Left ventricle myocardium inferior (tissue), 1 donor: ENCODE results near the gene LEFTY1. TPM values are rescaled to one million over a fixed set of nuclear protein-coding genes. Genes with fewer than 3 reads are reported as not detected.

Source experiments
- DNase-seq: peaks from one replicate; pipeline ENCODE4 v3.0.0-alpha.2; 2020
- H3K27ac ChIP-seq: fragments of 200-600 bp; replicated peaks from 2 replicates; pipeline ENCODE4 v1.8.0; 2021
- H3K27me3 ChIP-seq: fragments of 200-600 bp; 2 replicates; pipeline ENCODE4 v1.8.0; 2021; ENCODE audit warnings: low read depth
- H3K36me3 ChIP-seq: fragments of 200-600 bp; 2 replicates; pipeline ENCODE4 v1.8.0; 2021
- H3K4me1 ChIP-seq: fragments of 200-600 bp; 2 replicates; pipeline ENCODE4 v1.8.0; 2021
- H3K4me3 ChIP-seq: fragments of 200-600 bp; 2 replicates; pipeline ENCODE4 v1.8.0; 2021; ENCODE audit warnings: mild to moderate bottlenecking, moderate library complexity
- H3K9me3 ChIP-seq: fragments of 200-600 bp; replicated peaks from 2 replicates; pipeline ENCODE4 v1.8.0; 2021
- intact Hi-C: fragments of 100-400 bp; cut with micrococcal nuclease; formaldehyde crosslinking; loops from one replicate; pipeline ENCODE4 v1.11.0; 2022
- total RNA-seq: library from RNA; stranded (reverse); fragmentation: NEBNext Ultra II Directional; extraction: Animal tissue kit (Norgen Biotek cat#: 25700); gene quantifications from one replicate; pipeline ENCODE4 v1.2.1, GENCODE V29; 2021
- TF ChIP-seq, protein P1 (sequence below): fragments of 200-600 bp; IDR thresholded peaks from 2 replicates; pipeline ENCODE4 v1.8.0; 2021; ENCODE audit warnings: antibody characterized with exemption, mild to moderate bottlenecking, borderline replicate concordance
- donor health status: DM: no; HTN: yes; CAD: no; lungs with severe emphysema.

LEFTY1 gene
- total RNA-seq, 1 donor from 2014 or later = 0.55 TPM

DNA sequence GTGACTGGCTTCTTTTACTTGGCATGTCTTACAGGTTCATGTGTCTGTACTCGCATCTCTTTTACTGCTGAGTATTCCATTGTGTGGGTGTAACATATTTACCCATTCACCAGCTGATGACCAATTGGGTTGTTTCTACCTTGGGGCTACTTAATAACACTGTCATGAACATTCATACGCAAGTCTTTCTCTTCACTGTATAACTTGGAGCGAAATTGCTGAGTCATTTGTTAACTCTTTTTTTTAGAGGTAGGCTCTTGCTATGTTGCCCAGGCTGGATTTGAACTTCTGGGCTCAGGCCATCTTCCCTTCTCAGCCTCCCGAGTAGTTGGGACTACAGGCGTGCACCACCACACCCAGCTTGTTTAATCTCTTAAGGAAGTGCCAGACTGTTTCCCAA lies 28.6 kb upstream of the LEFTY1 start:
- DNase-seq = no peak
- no peaks in the 10 kb centered on the region for H3K27me3 ChIP-seq
- intact Hi-C loops = no loop called here
- H3K27ac ChIP-seq = no peak overlapping the region
- H3K4me1 ChIP-seq = peaks cover 27% of the 10 kb centered on the region
- no peak overlapping the region for H3K4me3 ChIP-seq
- peaks cover 36% of the 10 kb centered on the region for H3K36me3 ChIP-seq
- TF ChIP-seq, protein P1, sequence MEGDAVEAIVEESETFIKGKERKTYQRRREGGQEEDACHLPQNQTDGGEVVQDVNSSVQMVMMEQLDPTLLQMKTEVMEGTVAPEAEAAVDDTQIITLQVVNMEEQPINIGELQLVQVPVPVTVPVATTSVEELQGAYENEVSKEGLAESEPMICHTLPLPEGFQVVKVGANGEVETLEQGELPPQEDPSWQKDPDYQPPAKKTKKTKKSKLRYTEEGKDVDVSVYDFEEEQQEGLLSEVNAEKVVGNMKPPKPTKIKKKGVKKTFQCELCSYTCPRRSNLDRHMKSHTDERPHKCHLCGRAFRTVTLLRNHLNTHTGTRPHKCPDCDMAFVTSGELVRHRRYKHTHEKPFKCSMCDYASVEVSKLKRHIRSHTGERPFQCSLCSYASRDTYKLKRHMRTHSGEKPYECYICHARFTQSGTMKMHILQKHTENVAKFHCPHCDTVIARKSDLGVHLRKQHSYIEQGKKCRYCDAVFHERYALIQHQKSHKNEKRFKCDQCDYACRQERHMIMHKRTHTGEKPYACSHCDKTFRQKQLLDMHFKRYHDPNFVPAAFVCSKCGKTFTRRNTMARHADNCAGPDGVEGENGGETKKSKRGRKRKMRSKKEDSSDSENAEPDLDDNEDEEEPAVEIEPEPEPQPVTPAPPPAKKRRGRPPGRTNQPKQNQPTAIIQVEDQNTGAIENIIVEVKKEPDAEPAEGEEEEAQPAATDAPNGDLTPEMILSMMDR = no peak
- no peaks in the 10 kb centered on the region for H3K9me3 ChIP-seq

DNA sequence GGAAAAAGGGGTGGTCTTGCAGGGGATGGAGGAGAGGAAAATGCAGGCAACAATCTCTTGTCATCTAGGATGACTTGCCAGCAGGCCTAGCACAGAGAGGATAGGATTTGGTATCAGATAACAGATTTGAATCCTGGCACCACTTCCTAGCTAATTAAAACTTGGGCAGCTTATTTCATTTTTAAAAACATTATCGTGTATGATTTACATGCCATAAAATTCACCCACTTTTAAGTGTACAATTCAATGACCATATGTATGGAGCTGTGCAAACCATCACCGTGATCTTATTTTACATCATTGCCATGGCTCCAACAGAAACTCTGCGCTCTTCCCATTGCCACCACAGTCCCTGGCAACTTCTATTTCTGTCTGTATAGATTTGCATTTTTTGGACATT lies 28.2 kb upstream of the LEFTY1 start:
- Histone ChIP-seq H3K27me3 (no peaks in the 10 kb centered on the region), H3K36me3 (peaks cover 31% of the 10 kb centered on the region), H3K4me1 (peaks cover 22% of the 10 kb centered on the region), H3K27ac (no peak overlapping the region), H3K4me3 (no peak overlapping the region), H3K9me3 (no peaks in the 10 kb centered on the region)
- no peak for DNase-seq
- intact Hi-C loops = no loop called here
- TF ChIP-seq, protein P1 = no peak

DNA sequence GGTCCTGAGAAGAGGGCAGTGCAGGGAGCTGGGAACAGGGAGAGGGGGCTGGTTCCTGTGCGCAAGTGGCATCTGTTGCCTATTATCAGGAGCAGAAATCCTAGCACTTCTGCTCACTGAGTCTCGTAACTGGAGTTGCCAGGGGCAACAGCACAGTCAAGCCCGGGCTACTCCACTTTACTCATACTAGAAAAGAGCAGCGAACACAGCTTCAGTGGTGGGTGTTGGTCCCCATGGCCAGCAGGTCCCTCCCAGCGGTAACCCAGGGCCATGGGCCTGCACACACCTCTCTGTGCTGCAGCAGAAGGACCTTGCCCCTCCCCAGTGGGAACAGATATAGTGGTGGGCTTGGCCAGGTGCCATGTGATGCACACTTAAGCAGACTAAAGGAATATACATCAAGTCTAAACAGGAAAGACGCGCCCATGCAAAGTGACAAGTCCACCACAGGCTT lies 26.6 kb upstream of the LEFTY1 start:
- Histone ChIP-seq H3K36me3 (peaks cover 17% of the 10 kb centered on the region), H3K27me3 (no peaks in the 10 kb centered on the region), H3K9me3 (no peaks in the 10 kb centered on the region), H3K4me3 (no peak overlapping the region), H3K4me1 (peaks cover 23% of the 10 kb centered on the region), H3K27ac (no peak overlapping the region)
- intact Hi-C loops = no loop called here
- TF ChIP-seq, protein P1 = no peak
- no peak for DNase-seq

DNA sequence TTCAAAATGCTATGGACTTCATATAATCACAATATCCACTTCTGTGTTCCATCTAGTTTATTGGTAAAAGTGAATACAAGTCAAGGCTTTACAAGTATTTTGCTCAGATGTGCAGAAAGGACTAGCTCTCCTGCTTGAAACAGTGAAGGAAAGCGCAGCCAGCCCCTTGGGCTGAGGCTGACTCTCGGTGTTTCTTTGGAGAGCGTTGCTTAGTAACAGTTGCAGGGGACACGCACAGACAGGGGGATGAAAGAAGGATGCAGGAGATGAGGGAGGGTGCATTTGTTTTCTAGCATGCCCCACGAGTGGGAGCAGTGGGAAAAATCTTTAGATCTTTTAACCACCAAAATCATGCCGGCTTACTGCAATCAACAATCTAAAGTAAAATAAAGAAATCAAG lies 26.0 kb upstream of the LEFTY1 start:
- intact Hi-C loops = loop anchor here (5.0 kb wide), 1 partner anchor 438 kb away; no protein-coding TSS in a partner anchor
- DNase-seq = no peak
- H3K27ac ChIP-seq = no peak overlapping the region
- no peaks in the 10 kb centered on the region for H3K9me3 ChIP-seq
- H3K4me1 ChIP-seq = peaks cover 17% of the 10 kb centered on the region
- H3K36me3 ChIP-seq = peaks cover 14% of the 10 kb centered on the region
- H3K4me3 ChIP-seq = no peak overlapping the region
- TF ChIP-seq, protein P1 = no peak
- H3K27me3 ChIP-seq = no peaks in the 10 kb centered on the region

DNA sequence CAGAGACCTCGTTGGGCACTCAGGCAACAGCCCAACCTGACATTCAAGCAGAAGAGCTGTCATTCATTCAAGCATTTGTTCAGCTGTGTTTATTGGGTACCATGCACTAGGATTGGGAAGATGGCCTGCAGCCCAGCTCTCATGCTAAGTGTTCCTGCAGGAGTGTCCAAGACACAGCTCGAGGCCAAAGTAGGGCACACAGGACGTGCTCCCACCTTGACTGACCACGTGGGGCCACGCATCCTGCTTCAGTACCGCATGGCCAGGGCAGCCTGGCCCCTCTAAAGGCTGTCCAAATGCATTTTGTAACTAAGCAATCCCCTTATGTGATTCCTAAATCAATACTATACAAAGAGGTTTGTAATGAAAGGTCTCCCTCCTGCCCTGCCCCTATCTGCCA lies 25.4 kb upstream of the LEFTY1 start:
- Histone ChIP-seq H3K4me1 (peaks cover 11% of the 10 kb centered on the region), H3K4me3 (no peak overlapping the region), H3K27ac (no peak overlapping the region), H3K27me3 (no peaks in the 10 kb centered on the region), H3K9me3 (no peaks in the 10 kb centered on the region), H3K36me3 (peaks cover 14% of the 10 kb centered on the region)
- no peak for DNase-seq
- TF ChIP-seq, protein P1 = no peak
- intact Hi-C loops = loop anchor here (5.0 kb wide), 1 partner anchor 437 kb away; no protein-coding TSS in a partner anchor
